ENCODE results near the gene RAMACL.

Gene RAMACL

DNA sequence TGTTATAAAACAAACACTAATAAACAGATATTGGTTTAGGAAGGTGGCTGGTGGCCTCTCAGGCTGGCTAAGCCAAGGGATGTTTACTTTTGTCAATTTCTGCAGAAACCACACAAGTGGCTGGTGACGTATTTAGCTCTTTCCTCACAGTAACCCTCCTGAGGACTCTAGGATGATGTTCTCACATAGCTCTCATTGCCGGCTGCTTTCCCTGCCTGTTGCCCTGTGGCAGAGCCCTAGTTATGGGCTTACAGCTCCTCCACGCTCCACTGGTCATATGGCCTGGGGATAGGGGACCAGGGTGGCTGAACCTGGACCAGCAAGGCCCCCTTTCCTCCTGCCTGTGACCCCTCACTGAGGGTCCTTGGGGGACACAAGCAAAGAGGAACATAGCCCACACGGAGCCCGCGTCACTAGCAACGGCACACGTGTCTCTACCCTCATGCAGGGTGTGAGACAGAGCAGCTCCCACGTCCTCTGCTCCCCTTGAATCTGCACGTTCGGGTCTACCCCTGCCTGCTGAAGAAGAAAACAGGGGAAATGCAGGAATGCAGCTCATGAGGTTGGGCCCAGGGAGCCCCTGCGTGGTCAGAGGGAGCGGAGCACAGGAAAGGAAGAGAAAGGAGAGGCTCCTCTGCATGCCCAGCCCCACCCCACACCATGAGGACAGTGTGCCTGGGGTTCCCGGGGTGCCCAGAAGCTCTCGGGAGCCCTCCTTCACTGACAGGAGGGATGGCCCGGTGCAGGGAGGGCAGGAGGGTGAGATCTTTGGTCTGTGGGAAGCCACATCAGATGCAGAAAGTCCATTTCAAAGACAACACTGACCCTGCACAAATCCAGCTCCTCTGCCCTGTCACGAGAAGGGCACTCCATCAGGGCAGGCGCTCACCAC, 13.9 kb downstream of the RAMACL start:
- DNase-seq, result no peak

GRCh38 chr6:166570929-166571713, 15.4 kb downstream of the RAMACL start:
- DNase-seq, result no peak

DNA sequence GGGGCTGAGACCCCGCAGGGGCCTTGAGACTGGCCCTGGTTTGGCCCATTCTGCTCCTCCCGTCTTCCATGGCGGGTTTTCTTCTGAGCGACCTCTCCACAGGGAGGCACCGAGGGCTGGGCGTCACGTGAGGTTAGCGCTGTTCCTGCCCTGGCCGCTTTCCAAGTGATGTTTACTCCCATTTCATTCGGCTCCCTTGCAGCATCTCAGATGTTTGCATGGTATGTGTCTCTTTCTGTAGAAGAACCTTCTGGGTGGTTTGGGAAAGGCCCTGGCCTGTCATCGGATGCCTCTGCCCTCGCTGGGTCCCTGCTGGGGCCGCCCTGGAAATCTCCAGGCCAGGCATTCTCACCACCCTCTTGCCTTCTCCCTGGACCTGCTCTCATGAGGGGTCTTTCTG, 17.3 kb downstream of the RAMACL start:
- DNase-seq, result no peak

DNA sequence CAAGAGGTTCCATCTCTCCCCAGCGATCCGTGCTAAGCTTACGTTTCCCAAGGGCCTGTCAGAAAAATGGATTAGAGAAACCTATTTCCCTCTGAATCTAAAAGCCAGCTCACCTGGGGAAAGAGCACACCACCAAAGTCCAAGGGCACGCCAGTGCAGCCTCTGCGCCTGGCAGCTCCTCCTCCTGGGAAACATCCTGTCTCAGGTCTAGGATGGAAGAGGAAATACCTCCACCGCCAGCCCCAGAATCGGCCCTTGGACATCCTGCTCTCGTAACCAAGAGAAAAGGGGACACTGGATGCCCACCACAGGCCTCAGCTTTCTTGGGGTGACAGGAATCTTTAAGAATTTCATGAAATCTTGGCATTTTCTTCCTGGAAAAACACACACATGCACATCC, 18.7 kb downstream of the RAMACL start:
- DNase-seq, result no peak

DNA sequence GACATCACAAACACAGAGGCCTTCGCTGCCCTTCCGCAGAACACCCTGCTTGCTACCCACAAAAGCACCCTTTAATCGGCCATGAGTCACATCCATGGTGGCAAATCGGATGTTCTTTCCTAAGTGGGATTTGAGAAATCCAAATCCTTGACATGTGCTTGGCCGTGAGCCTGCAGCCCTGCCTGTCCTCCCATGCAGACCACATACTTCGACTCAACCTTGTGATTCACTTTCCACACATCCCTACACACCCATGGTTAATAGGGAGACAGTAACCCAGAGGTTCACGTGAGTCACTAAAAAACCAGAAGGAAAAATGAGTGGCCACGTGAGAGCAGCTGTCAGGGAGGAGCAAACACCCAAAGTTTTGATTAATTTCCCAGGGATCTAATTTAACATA, 19.4 kb downstream of the RAMACL start:
- no peak for DNase-seq

DNA sequence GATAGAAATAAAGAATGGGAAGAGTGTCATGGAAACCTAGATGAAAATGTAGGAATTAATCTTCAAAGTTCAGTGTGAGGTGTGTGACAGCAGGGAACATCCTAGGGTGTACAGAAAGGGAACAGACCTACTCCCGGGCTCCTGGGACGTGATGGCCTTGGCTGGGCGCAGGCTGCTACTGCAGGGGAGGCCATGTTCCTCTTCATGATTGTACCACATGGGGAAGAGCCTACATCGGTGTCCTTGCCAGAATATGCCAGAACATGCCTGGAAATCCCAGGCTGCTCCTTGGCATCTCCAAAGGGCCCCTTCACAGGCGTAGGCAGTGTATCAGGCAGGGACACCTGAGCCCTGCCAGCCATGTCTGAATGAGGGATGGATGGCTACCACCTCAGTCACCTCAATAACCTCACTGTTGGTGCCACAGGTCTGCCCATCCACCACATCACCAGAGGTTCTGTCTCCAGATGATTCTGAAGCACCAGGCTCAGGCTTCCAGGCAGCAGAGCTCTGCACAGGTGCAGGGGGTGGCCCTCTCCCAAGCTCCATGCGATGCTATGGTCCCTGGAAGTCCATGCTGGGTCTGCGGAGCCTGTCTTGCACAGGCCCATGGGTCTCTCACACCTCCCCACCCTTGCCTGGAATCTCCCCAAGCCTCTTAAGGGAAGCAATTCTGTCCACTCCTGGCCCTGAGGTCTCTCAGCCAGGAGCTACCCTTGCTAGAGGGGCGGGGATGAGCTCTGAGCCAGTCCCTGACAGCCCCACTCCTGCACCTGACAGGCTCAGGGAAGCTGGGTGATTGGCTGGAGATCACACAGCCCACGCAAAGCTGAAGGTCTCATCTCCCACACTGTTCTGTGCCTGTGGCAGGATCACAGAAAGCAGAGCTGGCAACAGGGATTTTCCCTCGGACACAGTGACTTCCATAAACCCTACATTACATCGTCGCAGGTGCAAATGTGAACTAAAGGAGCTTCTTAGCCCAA, 20.2 kb downstream of the RAMACL start:
- no peak for DNase-seq

- no peak for DNase-seq
Observed at GRCh38 chr6:166565084-166565967, 21.2 kb downstream of the RAMACL start.

DNA sequence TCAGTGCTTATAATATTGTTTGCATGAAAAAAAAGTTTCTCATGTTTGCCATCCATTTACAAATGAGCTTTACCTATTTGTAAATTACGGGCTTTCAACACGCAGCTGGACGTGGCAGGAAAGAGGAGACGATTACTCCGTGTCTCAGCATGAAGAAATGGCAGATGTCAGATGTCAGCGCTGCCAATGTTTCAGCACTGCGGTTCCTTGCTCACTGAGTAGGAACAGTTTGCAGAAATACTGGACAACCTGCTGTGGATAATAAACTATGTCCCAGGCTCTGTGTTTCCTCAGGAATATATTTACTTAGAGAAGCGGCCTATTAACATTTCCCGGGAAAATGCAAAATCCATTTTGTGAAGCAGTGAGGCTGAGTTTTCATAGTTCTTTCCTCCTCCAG, 22.7 kb downstream of the RAMACL start:
- DNase-seq, result no peak

GRCh38 chr6:166563200-166563599, 23.3 kb downstream of the RAMACL start:
- DNase-seq, result no peak

GRCh38 chr6:166562726-166563125, 23.8 kb downstream of the RAMACL start:
- DNase-seq, result no peak

GRCh38 chr6:166561771-166562359, 24.6 kb downstream of the RAMACL start:
- DNase-seq, result no peak

DNA sequence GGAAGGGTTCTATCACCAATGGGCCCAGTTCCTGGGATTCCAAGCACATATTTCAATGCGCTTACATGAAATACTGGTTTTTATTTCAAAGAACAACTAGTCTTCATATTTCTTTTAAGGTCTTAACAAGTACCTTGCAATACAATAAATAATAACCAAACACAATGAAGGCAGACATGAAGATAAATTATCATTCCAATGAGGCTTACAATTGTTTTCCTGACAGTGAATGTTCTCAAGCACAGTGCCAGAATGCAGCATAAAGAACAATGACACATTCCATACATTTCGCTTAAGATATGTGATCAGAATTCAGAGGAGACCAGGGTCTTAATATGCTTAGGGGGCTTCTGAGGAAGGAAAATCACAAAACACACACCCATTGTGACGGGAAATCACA, 26.3 kb downstream of the RAMACL start:
- DNase-seq, result no peak

DNA sequence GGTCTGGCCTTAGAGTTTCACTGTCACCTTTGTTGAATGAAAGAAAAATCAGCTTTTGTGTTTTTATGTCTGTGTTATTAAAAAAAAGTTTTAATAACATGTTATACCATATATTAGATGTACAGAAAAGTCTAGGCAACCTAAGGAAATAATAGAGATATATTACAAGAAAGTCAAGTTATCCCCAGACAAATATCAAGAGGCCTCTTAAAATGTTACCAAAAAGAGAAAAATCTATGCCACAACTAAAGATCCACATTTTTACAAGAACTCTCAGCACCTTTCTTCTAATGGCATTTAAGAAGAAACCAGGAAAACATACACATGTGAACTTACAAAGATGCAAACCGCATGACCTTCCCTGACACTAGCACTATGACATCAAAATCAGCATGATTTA, 26.8 kb downstream of the RAMACL start:
- DNase-seq, result no peak

DNA sequence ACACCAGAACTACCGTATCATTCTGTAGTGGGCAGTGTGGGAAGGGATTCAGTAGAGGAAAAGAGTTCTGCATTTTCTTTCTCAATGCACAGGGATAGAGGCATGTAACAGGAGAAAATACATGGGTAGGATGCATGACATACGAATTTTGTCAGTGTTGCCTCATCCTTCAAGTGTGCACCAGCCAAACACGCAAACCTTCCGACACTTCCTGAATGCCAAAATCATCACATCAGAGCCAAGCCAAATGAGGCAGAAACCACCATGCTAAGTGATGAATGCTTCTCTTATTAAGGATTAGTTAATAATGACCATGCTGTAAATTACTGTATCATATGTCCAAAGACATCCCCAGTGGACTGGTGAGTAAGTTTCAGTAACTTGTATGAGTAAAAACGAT, 27.3 kb downstream of the RAMACL start:
- DNase-seq, result no peak

DNA sequence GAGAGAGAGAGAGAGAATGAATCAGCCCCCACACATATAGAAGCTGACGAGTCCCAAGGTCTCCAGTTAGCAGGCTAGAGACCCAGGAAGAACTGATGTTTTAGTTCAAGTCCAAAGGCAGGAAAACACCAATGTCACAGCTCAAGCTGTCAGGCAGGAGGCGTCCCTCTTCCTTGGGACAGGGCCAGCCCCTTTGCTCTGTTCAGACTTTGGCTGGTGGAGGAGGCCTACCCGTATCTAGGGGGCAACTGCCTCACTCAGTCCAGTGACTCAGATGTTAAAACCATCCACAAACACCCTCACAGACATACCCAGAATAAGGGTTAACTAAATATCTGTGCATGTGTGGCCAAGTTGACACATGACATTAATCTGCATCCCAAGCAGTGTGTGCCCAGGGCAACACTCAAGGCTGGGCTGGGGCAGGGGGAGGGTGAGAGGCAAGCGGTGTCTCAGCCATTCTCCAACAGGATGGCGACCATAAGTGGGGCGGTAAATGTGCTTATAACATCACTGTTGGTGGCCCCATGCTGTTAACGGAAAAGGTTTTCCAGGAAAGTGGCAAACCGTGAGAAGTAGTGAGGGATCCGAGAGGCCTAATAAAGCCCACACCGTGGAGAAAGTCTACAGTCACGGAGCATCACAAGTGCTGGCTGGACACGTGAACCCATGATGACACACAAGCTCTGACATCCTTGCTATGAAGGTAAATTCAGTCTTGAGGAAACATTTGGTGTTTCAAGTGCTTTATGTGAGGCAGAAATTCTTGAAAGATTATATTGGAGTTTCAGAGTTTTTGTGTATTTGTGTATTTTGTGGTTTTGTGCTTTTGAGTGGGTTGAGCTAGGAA, 28.1 kb downstream of the RAMACL start:
- DNase-seq, result no peak

GRCh38 chr6:166556863-166557322, 29.6 kb downstream of the RAMACL start:
- DNase-seq, result no peak

DNA sequence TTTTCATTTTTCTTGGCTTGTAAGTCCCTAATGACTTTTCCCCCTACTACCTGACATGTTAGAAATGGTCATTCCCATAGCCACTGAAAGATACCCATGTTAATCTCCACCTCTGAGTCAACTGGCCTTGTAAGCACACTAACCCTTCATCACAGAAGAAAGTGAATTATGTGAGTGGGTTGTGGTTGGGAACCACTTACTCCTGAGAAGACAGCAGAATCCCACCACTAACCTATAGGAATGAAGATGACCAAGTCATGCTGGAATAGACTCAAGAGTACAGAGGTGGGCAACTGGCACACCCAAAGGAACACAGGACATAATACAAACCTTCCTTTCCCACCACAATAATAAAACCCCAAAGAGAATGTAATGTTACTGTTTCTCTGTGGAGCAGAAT, 30.1 kb downstream of the RAMACL start:
- no peak for DNase-seq

- DNase-seq, result no peak
Observed at GRCh38 chr6:166555086-166555485, 31.4 kb downstream of the RAMACL start.

GRCh38 chr6:166554316-166554715, 32.2 kb downstream of the RAMACL start:
- DNase-seq, result no peak

- DNase-seq, result no peak
Observed at GRCh38 chr6:166553563-166554271, 32.8 kb downstream of the RAMACL start.
